Right lobe of liver (tissue), 6 donors: ENCODE results near the gene C10orf90. TPM values are rescaled to one million over a fixed set of nuclear protein-coding genes. Genes with fewer than 3 reads are reported as not detected.

ENCODE experiments used
- ATAC-seq, 4 donors: fragments of 200-7000 bp; cut with Tn5 transposase; one replicate each; pipeline ENCODE4 v1.9.1; 2020; ENCODE audit warnings: mild to moderate bottlenecking in 4 of 4, moderate library complexity in 4 of 4
- DNase-seq, 3 donors: peaks; one replicate each; pipeline ENCODE4 v3.0.0-alpha.2; 2020
- H3K27ac ChIP-seq, 3 donors: fragments of 200-600 bp; one replicate each; pipeline ENCODE4 v1.8.0; 2022
- H3K27me3 ChIP-seq, 2 donors: fragments of 200-600 bp; one replicate each; pipeline ENCODE4 v1.8.0; 2022
- H3K36me3 ChIP-seq, 4 donors: fragments of 200-600 bp; sonication (generic) in 1 of 4; one replicate each; pipeline versions ENCODE4 v1.5.1 to v1.8.0; 2017 to 2022; ENCODE audit warnings: control low read depth in 1 of 4
- H3K4me1 ChIP-seq, 4 donors: fragments of 200-600 bp; sonication (generic) in 1 of 4; one replicate each; pipeline versions ENCODE4 v1.5.1 to v1.8.0; 2017 to 2022; ENCODE audit warnings: control low read depth in 1 of 4
- H3K4me3 ChIP-seq, 3 donors: fragments of 200-600 bp; one replicate each; pipeline ENCODE4 v1.8.0; 2022
- H3K9me3 ChIP-seq, 4 donors: fragments of 200-600 bp; sonication (generic) in 1 of 4; one replicate each; pipeline versions ENCODE4 v1.5.1 to v1.8.0; 2017 to 2022; ENCODE audit warnings: control low read depth in 1 of 4
- CTCF ChIP-seq, 4 donors: fragments of 200-600 bp in 3 of 4; fragments of 450-650 bp in 1 of 4; IDR thresholded peaks; one replicate each; pipeline versions ENCODE4 v1.5.1 to v1.8.0; 2016 to 2022; ENCODE audit warnings: antibody characterized with exemption in 4 of 4, mild to moderate bottlenecking in 2 of 4
- POLR2A ChIP-seq: fragments of 450-650 bp; IDR thresholded peaks from one replicate; pipeline ENCODE4 v1.6.1; 2017; ENCODE audit warnings: antibody characterized with exemption, mild to moderate bottlenecking
- WGBS: methylation state at CpG from one replicate; pipeline ENCODE4 v1.1.6; 2018; ENCODE audit warnings: low coverage, low lambda C conversion rate; ENCODE audit not compliant: insufficient coverage; ENCODE audit errors: missing lambda C conversion rate; 5-methylcytosine and 5-hydroxymethylcytosine counted together
- intact Hi-C, 2 donors: fragments of 100-400 bp; cut with DNase I; formaldehyde crosslinking; loops; one replicate each; pipeline versions ENCODE4 v1.11.2 to v1.14.1; 2022
- total RNA-seq, 6 experiments: library from RNA; depleted of rRNA in 2 of 6; stranded (reverse); fragments of >200 nt in 2 of 6; fragmentation: NEBNext Ultra II Directional in 3 of 6; extraction: Animal tissue kit (Norgen Biotek cat#: 25700) in 3 of 6; gene quantifications; one replicate each; pipeline versions ENCODE4 v1.1.0 to v1.2.4, GENCODE V29; 2016 to 2023
- donor health status: DM: no; HTN: yes; CAD: no.
- donor health status: DM: no; HTN: no; CAD: no.
- donor health status: DM: no; HTN: no; CAD: no.
- donor health status: DM: no; HTN: yes; CAD: no.
- donor health status: DM: no; HTN: yes; CAD: no.

Gene C10orf90
- total RNA-seq, 6 experiments from 2014 or later: 0.22 to 0.43 TPM; not detected in 4

- 67% methylated on average over 3 of the region's 3 CpGs for WGBS
- no peaks in the 10 kb centered on the region for H3K27me3 ChIP-seq
- no peak overlapping the region for H3K27ac ChIP-seq
- TF ChIP-seq POLR2A (no peak), CTCF (IDR thresholded peaks at IDR 0.05) (no peak)
- H3K4me3 ChIP-seq: no peak overlapping the region
- DNase-seq: no peak
- H3K4me1 ChIP-seq: no peaks in the 10 kb centered on the region
- no peak for ATAC-seq
- H3K36me3 ChIP-seq: no peaks in the 10 kb centered on the region
- intact Hi-C loops: no loop called here
- H3K9me3 ChIP-seq: no peaks in the 10 kb centered on the region
Observed at GRCh38 chr10:126480648-126481047, 189.8 kb downstream of the C10orf90 start.

- DNase-seq (no peak), ATAC-seq (no peak)
- no peaks in the 10 kb centered on the region for H3K27me3 ChIP-seq
- no peaks in the 10 kb centered on the region for H3K4me1 ChIP-seq
- H3K9me3 ChIP-seq: no peaks in the 10 kb centered on the region
- no peak for TF ChIP-seq POLR2A
- TF ChIP-seq CTCF (IDR thresholded peaks at IDR 0.05): no peak
- no peak overlapping the region for H3K4me3 ChIP-seq
- WGBS: 67% methylated on average over 3 of the region's 7 CpGs
- H3K36me3 ChIP-seq: no peaks in the 10 kb centered on the region
- H3K27ac ChIP-seq: no peak overlapping the region
- intact Hi-C loops: no loop called here
Observed at GRCh38 chr10:126479280-126479895, 191.1 kb downstream of the C10orf90 start.

DNA sequence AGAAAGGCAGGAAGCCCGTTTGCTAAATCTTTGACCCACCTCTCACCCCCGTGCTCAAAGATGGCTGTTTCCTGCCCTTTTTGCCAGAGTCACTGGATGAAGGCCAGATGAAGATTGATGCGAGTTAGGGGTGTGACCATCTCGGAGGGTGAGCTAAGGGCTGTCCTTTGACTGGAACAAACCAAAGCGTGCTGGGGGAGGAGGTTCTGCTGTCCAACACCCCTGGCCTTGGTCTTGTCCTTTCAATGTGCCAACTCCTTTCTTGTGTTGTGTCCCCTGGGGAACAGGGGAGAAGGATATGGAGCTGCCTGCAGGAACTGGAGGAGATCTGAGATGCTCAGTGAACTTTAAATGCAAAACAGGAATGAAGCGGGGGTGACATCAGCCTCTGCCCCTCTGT lies 191.9 kb downstream of the C10orf90 start:
- intact Hi-C loops: no loop called here
- Histone ChIP-seq H3K9me3 (no peaks in the 10 kb centered on the region), H3K36me3 (no peaks in the 10 kb centered on the region), H3K4me1 (no peaks in the 10 kb centered on the region), H3K27ac (no peak overlapping the region), H3K27me3 (no peaks in the 10 kb centered on the region), H3K4me3 (no peak overlapping the region)
- WGBS: 31% methylated on average over 5 of the region's 6 CpGs
- TF ChIP-seq CTCF (IDR thresholded peaks at IDR 0.05): no peak
- no peak for TF ChIP-seq POLR2A
- ATAC-seq (no peak), DNase-seq (no peak)

- H3K9me3 ChIP-seq: no peaks in the 10 kb centered on the region
- H3K4me1 ChIP-seq: no peaks in the 10 kb centered on the region
- intact Hi-C loops: no loop called here
- DNase-seq (no peak), ATAC-seq (peak in 1 of 4 donors; percentile 50)
- H3K27me3 ChIP-seq: no peaks in the 10 kb centered on the region
- no peak overlapping the region for H3K4me3 ChIP-seq
- H3K27ac ChIP-seq: no peak overlapping the region
- TF ChIP-seq POLR2A: no peak
- TF ChIP-seq CTCF (IDR thresholded peaks at IDR 0.05): no peak
- H3K36me3 ChIP-seq: no peaks in the 10 kb centered on the region
- WGBS: 49% methylated on average over 9 of the region's 11 CpGs
Observed at GRCh38 chr10:126476246-126476645, 194.2 kb downstream of the C10orf90 start.
